ENCODE data around the gene PDZD2. TPM values are rescaled to one million over a fixed set of nuclear protein-coding genes. Genes with fewer than 3 reads are reported as not detected.

PDZD2 gene
- total RNA-seq, 3 donors from 2014 or later (not counting 1 experiment from before 2014, with no cell fraction given) = 0.50 to 1.3 (median 0.66) TPM

DNA sequence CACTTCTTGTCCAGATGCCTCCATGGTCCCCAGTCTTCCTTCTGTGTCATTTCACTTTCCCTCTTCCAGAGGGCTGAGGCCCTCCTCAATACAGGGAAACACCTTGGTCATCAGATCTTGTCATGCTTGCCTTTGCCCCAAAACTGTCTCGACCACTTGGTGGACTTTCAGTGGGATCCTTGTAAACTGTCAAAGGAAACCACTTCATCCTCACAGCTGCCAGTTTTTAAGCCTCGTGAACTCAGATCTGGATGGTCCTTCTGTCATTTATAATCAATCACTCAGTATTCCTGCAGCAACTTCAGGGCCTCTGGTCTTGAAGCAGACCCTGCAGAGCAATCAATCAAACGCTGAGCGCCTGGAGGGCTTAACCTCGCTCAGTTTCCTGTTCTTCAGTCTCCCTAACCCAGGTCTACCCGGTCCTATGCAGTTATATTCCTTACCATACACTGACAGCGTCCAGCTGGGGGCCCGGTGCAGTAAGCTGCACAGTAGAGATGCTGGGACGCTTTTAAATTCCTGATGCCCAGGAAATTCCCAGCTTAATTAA, 460.6 kb downstream of the PDZD2 start:
- Histone ChIP-seq H3K4me3 (ENCODE audit: low read length) (no peak overlapping the region), H3K36me3 (ENCODE audit: control insufficient read depth, insufficient read depth, low read length) (peaks cover 42% of the 10 kb centered on the region), H3K9me3 (ENCODE audit: control insufficient read depth, insufficient read depth, low read length) (no peaks in the 10 kb centered on the region), H3K27ac (ENCODE audit: low read length) (no peak overlapping the region), H3K4me1 (ENCODE audit: control insufficient read depth, insufficient read depth, low read length) (no peaks in the 10 kb centered on the region), H3K27me3 (ENCODE audit: control insufficient read depth, insufficient read depth, low read length) (no peaks in the 10 kb centered on the region)
- no peak overlapping the region for H3K4me3 Mint-ChIP-seq
- no peak for ATAC-seq
- H3K27me3 Mint-ChIP-seq (ENCODE audit: low read depth in 2 of 2) = no peaks in the 10 kb centered on the region
- DNase-seq = no peak
- H3K9me3 Mint-ChIP-seq = no peaks in the 10 kb centered on the region
- no peaks in the 10 kb centered on the region for H3K4me1 Mint-ChIP-seq
- H3K36me3 Mint-ChIP-seq = peaks cover 8% of the 10 kb centered on the region
- intact Hi-C loops (cut with micrococcal nuclease) = no loop called here
- peak overlapping the region in 1 of 2 donors; percentile 25 for H3K27ac Mint-ChIP-seq
- TF ChIP-seq, protein P1, sequence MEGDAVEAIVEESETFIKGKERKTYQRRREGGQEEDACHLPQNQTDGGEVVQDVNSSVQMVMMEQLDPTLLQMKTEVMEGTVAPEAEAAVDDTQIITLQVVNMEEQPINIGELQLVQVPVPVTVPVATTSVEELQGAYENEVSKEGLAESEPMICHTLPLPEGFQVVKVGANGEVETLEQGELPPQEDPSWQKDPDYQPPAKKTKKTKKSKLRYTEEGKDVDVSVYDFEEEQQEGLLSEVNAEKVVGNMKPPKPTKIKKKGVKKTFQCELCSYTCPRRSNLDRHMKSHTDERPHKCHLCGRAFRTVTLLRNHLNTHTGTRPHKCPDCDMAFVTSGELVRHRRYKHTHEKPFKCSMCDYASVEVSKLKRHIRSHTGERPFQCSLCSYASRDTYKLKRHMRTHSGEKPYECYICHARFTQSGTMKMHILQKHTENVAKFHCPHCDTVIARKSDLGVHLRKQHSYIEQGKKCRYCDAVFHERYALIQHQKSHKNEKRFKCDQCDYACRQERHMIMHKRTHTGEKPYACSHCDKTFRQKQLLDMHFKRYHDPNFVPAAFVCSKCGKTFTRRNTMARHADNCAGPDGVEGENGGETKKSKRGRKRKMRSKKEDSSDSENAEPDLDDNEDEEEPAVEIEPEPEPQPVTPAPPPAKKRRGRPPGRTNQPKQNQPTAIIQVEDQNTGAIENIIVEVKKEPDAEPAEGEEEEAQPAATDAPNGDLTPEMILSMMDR (IDR thresholded peaks at IDR 0.05) = no peak
- 82% methylated on average over 9 of the region's 9 CpGs for WGBS (ENCODE audit: insufficient coverage)

DNA sequence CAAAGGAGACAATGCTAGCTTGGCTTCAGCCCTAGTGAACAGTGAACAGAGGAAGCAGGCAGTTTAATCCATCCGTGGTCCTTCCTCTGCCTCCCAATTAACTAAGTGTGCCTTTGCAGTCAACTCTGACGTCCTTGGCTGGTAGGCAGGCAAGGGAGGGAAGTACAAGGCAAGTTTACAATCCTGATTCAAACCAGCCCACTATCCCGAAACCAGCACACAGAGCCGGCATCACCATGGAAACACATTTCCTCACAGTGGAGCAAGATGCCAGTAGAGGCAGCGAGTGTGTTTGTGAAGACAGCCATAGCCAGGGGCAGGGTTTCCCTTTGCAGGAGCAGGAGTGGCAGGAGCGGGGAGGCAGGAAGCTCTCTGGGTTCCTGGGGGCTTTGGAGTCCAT, 461.3 kb downstream of the PDZD2 start:
- ATAC-seq (no peak), DNase-seq (no peak)
- H3K9me3 ChIP-seq (ENCODE audit: control insufficient read depth, insufficient read depth, low read length) = no peaks in the 10 kb centered on the region
- peaks cover 48% of the 10 kb centered on the region for H3K36me3 ChIP-seq (ENCODE audit: control insufficient read depth, insufficient read depth, low read length)
- no peaks in the 10 kb centered on the region for H3K4me1 Mint-ChIP-seq
- intact Hi-C loops (cut with micrococcal nuclease) = no loop called here
- H3K27ac Mint-ChIP-seq = no peak overlapping the region
- TF ChIP-seq, protein P1 (IDR thresholded peaks at IDR 0.05) = no peak
- no peak overlapping the region for H3K27ac ChIP-seq (ENCODE audit: low read length)
- H3K4me3 Mint-ChIP-seq = no peak overlapping the region
- H3K4me1 ChIP-seq (ENCODE audit: control insufficient read depth, insufficient read depth, low read length) = no peaks in the 10 kb centered on the region
- 95% methylated on average over 6 of the region's 6 CpGs for WGBS (ENCODE audit: insufficient coverage)
- H3K36me3 Mint-ChIP-seq = peaks cover 8% of the 10 kb centered on the region
- H3K4me3 ChIP-seq (ENCODE audit: low read length) = no peak overlapping the region
- H3K9me3 Mint-ChIP-seq = no peaks in the 10 kb centered on the region
- no peaks in the 10 kb centered on the region for H3K27me3 Mint-ChIP-seq (ENCODE audit: low read depth in 2 of 2)
- no peaks in the 10 kb centered on the region for H3K27me3 ChIP-seq (ENCODE audit: control insufficient read depth, insufficient read depth, low read length)

DNA sequence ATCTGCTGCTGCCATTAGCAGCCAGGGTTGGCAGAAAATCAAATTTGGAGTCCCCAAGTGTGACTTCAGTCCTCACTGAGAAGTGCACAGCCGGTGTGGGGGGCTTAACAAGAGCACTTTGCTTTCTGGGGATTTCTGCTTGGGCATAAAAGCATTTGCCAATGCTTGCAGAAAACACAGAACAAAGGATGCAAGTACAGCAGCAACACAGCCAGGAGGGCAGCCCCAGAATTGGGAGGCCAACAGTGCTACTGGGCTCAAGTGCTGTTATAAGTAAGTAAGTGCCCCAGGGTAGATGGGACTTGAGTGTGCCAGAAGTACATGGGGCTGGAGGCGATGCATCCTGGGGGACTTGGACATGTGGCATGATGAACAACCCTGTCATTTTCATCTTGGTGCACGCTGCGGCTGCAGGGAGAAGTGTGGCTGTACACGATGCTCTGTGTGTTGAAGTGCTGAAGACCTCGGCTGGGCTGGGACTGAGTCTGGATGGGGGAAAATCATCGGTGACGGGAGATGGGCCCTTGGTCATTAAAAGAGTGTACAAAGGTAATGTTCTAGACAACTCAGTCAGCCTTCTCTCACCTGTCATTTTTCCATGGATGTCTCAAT, 461.9 kb downstream of the PDZD2 start:
- Mint-ChIP-seq H3K27me3 (ENCODE audit: low read depth in 2 of 2) (no peaks in the 10 kb centered on the region), H3K27ac (no peak overlapping the region), H3K36me3 (peaks cover 8% of the 10 kb centered on the region), H3K4me1 (no peaks in the 10 kb centered on the region), H3K4me3 (no peak overlapping the region), H3K9me3 (no peaks in the 10 kb centered on the region)
- over 99% methylated on average over 8 of the region's 8 CpGs for WGBS (ENCODE audit: insufficient coverage)
- no peak overlapping the region for H3K27ac ChIP-seq (ENCODE audit: low read length)
- H3K4me1 ChIP-seq (ENCODE audit: control insufficient read depth, insufficient read depth, low read length) = no peaks in the 10 kb centered on the region
- intact Hi-C loops (cut with micrococcal nuclease) = no loop called here
- H3K9me3 ChIP-seq (ENCODE audit: control insufficient read depth, insufficient read depth, low read length) = no peaks in the 10 kb centered on the region
- DNase-seq = no peak
- ATAC-seq = no peak
- no peaks in the 10 kb centered on the region for H3K27me3 ChIP-seq (ENCODE audit: control insufficient read depth, insufficient read depth, low read length)
- TF ChIP-seq, protein P1 (IDR thresholded peaks at IDR 0.05) = no peak
- H3K4me3 ChIP-seq (ENCODE audit: low read length) = no peak overlapping the region
- H3K36me3 ChIP-seq (ENCODE audit: control insufficient read depth, insufficient read depth, low read length) = peaks cover 53% of the 10 kb centered on the region

All from natural killer cell (primary cell).